GM21515 (cell line): Measurements from ENCODE around the gene KCNJ3.
"Not testable (repeated sequence)": the region's sequence is repeated elsewhere in the genome, so short reads cannot be mapped to it uniquely, and the experiment has no call there.

Source experiments
- ATAC-seq: cut with Tn5 transposase; IDR thresholded peaks from one replicate; pipeline ENCODE4 v1.9.1; 2021; ENCODE audit not compliant: unreplicated experiment

KCNJ3 gene

GRCh38 chr2:154837035-154837434 is 138.5 kb downstream of the KCNJ3 start:
- ATAC-seq: no peak

- no peak for ATAC-seq
These were observed 146.0 kb downstream of the KCNJ3 start for GRCh38 chr2:154844513-154844912.

DNA sequence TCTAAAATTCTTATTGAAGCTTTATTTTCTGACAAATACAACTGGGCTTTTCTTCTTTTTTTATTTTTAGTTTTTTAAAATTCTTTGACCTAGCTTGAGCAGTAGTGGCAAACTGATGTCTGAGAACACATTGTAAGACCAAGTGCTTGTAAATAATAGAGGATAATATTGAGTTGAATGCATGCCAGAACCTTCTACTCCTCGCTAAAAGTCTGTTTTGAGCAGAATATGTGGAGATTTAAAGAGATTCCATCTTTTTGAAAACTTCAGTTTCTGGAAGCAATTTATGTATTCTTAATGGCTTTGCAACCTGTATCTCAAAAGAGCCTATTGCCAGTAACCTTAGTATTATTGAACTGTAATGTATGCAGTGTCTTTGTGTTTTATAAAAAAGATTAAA is 148.3 kb downstream of the KCNJ3 start:
- no peak for ATAC-seq

GRCh38 chr2:154849482-154849881 is 151.0 kb downstream of the KCNJ3 start:
- ATAC-seq: no peak

- ATAC-seq: no peak
These were observed 152.0 kb downstream of the KCNJ3 start for GRCh38 chr2:154850532-154850931.

DNA sequence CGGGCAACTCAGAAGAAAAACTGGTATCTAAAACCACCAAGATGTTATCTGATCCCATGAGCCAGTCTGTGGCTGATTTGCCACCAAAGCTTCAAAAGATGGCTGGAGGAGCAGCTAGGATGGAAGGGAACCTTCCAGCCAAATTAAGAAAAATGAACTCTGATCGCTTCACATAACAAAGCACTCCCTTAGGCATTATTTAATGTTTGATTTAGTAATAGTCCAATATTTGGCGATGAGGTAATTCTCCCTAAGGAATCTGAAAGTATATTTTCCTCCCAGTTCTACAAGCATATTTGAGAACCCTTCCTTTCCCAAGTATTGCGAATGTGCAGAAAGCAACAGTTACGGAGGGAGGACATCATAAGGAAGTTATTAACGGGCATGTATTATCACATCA is 156.6 kb downstream of the KCNJ3 start:
- ATAC-seq: no peak

GRCh38 chr2:154867151-154867550 is 168.7 kb downstream of the KCNJ3 start:
- not testable (repeated sequence) for ATAC-seq

DNA sequence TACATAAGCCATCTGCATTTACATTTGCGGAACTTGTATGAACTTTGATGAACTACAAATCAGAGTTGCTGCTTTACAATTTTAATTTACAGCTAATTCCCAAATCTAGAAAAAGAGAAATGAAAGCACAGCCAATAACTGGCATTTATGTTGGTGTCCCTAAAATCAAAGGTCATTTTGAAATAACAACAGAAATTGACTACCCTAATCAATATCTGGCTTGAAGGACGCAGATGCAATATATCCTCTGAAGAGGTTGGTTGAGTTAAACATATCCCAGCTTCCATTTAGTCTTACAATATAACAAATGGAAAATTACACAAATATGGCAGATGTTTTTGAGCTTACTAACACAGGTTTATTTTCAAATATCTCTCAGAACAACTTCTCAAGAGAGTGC is 177.5 kb downstream of the KCNJ3 start:
- no peak for ATAC-seq

- no peak for ATAC-seq
These were observed 184.2 kb downstream of the KCNJ3 start for GRCh38 chr2:154882725-154883124.

DNA sequence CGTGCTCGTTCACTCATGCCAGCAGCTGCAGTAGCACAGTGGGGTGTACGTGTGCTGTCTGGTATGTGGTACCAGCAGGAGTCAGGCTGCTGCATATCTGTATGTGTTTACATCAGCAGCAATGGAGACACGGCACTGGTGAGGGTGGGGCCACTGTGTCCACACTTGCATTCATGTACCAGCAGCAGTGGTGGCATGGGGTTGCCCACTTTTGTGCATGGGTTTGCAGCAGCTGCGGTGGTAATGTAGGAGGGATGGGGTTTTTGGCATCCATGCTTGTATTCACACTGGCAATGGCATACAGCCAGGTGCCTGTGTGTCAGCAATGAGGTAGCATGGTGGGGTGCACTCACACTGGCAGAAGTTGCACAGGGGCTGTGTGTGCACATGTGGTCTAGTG is 187.8 kb downstream of the KCNJ3 start:
- ATAC-seq: no peak

DNA sequence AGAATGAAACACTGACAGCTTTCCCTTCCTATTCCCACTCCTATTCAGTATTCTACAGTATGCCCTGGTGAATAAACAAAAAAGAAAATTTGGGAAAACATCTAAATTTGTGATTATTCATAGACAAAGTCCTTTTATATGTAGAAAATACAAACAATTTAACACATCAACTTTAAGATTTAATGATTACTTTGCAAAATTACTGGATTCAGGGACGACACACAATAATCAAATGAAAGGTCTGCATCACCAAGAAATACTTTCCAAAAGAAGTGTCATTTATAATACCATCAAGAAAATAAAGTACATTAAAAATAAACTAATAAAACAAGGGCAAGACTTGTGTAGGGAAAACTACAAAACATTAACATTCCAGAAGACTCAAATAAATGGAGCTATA is 199.8 kb downstream of the KCNJ3 start:
- ATAC-seq: no peak

DNA sequence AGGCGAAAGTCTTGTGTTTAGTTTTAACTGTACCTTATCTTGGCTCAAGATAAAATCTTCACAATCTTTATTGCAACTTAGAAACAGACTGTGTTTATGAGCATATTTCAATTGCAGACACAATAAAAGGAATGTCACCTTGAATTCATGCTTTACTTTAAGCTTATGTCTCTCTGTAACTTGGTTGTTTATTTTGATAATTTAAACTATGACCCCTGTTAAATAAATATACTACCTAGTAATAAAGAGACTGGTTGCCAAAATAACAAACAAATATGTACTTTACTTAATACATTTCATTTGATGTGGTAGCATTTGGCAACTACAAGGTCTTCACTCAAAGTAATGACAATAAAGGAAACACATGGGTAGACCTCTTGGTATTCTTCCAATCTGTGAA is 202.6 kb downstream of the KCNJ3 start:
- ATAC-seq: no peak
